Omental fat pad (tissue), 4 donors: ENCODE measurements around the gene MSL2. TPM values are rescaled to one million over a fixed set of nuclear protein-coding genes. Genes with fewer than 3 reads are reported as not detected.
"Not testable (repeated sequence)": the region's sequence is repeated elsewhere in the genome, so short reads cannot be mapped to it uniquely, and the experiment has no call there.

Source experiments
- ATAC-seq: fragments of 150-250 bp; one replicate; pipeline ENCODE4 v1.9.1; 2016; ENCODE audit warnings: mild to moderate bottlenecking, moderate library complexity; ENCODE audit not compliant: low FRiP score
- DNase-seq: peaks from one replicate; pipeline ENCODE4 v3.0.0-alpha.2; 2019; ENCODE audit warnings: low spot score
- total RNA-seq, 4 donors: library from RNA; depleted of rRNA; stranded (reverse); fragments of >200 nt; gene quantifications; one replicate each; pipeline ENCODE4 v1.1.0, GENCODE V29; 2016
- TF ChIP-seq, protein P1 (sequence below), 3 donors: fragments of 450-650 bp; IDR thresholded peaks; one replicate each; pipeline ENCODE4 v1.5.1; 2016 to 2017; ENCODE audit warnings: antibody characterized with exemption in 3 of 3, mild to moderate bottlenecking in 3 of 3, moderate library complexity in 2 of 3

Gene MSL2
- total RNA-seq, 4 donors from 2014 or later: 17.7 to 35.3 (median 30.0) TPM

DNA sequence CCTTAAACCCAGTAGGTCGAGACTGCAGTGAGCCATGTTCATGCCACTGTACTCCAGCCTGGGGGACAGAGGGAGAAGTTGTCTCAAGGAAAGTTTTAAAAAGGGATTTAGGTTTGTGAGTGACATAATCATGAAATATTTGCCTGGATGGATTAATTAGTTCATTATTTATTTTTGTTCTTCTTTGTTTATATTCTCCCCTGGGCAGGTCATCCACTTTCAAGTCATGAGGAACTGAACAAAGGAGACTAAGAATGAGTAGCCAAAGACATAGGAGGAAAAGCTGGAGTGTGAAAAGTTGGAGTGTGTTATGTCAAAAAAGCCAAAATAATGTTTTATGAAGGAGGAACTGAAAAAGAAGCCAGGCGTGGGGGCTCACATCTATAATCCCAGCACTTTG is 36.3 kb upstream of the MSL2 start:
- TF ChIP-seq, protein P1, sequence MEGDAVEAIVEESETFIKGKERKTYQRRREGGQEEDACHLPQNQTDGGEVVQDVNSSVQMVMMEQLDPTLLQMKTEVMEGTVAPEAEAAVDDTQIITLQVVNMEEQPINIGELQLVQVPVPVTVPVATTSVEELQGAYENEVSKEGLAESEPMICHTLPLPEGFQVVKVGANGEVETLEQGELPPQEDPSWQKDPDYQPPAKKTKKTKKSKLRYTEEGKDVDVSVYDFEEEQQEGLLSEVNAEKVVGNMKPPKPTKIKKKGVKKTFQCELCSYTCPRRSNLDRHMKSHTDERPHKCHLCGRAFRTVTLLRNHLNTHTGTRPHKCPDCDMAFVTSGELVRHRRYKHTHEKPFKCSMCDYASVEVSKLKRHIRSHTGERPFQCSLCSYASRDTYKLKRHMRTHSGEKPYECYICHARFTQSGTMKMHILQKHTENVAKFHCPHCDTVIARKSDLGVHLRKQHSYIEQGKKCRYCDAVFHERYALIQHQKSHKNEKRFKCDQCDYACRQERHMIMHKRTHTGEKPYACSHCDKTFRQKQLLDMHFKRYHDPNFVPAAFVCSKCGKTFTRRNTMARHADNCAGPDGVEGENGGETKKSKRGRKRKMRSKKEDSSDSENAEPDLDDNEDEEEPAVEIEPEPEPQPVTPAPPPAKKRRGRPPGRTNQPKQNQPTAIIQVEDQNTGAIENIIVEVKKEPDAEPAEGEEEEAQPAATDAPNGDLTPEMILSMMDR (IDR thresholded peaks at IDR 0.05): no peak
- DNase-seq (no peak), ATAC-seq (no peak)

DNA sequence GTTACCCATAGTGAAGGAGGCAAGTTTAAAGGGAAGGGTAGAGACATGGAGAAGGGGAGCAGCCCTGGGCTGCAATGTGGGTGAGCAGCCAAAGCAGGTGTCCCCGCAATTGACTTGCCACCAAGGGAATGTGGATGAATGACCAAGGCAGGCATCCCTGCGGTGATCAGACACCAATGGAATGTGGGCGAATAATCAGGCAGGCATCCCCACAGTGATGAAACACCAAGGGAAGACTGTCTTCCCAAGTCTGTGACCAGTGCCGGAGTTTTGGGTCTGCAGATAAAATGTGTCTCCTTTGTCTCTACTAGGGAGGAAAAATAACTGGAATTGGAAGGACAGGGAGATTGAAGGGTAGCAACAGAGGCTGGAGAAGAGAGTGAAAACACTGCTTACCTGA is 26.6 kb upstream of the MSL2 start:
- ATAC-seq, DNase-seq: not testable (repeated sequence)

DNA sequence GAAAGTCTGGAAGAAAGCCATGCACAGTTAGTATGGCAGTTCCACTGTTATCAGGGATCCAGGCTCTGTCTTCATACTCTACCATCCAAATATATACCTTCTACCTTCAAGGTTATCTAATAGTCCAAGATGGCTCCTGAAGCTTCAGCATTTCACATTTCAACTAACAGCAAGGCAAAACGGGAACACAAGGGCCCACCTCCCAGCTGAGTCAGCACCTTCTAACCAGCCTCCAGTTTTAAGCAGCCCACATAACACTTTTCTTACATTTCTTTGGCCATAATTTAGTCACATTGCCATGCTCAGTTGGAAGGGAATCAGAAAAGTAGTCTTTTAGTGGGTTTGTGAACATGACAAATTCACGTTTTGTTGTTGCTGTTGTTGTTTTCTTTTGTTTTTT is 15.4 kb upstream of the MSL2 start:
- TF ChIP-seq, protein P1 (IDR thresholded peaks at IDR 0.05): no peak
- ATAC-seq (no peak), DNase-seq (no peak)

DNA sequence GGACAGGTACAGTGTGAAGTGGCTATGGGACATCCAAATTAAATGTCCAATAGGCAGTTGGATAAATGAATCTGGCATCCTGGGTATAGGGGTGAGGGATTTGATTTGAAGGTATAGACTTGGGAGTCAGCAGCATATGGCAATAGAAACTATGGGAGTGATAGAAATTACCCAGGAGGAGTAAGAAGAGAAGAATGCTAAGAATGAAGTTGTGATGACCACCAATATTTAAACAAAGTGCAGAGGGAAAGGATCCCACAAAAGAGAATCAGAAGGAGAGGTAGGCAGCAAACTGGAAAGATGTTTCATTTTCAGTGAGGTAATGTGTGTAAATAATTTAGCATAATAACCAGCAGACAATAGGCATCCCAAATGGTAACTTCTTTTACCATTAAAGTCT is 13.8 kb upstream of the MSL2 start:
- TF ChIP-seq, protein P1 (IDR thresholded peaks at IDR 0.05): no peak
- DNase-seq: no peak
- no peak for ATAC-seq

DNA sequence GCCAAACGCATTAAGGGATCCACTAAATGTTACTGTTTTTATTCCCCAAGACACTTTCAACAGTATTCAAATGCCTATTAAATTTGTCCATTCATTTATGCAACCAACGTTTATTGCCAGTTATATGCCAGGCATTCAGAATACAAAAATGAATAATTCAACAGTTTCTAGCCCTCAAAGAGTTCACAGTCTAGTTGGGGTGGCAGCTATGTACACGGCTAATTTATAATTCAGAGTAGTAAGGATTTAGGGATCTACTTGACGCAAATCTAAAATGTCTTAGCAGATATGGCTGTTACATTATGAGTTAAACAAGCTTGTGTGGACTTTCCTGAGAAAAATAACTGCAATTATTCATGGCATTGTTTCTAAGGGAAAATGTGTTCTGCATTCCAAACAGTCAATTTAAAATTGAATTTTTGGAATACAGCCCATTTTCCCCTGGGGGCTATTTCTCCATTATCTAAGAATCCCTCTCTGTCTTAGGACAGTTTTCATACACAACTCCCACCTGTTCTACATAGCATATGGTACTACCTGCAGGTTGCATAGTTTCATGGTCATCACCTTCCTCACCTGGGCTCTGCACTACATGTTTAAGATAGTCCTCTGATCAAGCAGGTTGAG is 11.5 kb upstream of the MSL2 start:
- no peak for ATAC-seq
- no peak for DNase-seq
- TF ChIP-seq, protein P1 (IDR thresholded peaks at IDR 0.05): no peak

DNA sequence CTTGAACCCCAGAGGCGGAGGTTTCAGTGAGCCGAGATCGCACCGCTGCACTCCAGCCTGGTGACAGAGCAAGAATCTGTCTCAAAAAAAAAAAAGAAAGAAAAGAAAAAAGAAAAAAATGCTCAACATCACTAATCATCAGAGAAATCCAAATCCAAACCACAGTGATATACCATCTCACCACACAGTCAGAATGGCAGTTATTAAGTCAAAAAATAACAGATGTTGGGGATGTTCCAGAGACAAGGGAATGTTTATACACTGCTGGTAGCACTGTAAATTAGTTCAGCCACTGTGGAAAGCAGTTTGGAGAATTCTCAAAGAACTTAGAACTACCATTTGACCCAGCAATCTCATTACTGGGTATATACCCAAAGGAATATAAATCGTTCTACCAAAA is 3.1 kb upstream of the MSL2 start:
- not testable (repeated sequence) for ATAC-seq, DNase-seq

DNA sequence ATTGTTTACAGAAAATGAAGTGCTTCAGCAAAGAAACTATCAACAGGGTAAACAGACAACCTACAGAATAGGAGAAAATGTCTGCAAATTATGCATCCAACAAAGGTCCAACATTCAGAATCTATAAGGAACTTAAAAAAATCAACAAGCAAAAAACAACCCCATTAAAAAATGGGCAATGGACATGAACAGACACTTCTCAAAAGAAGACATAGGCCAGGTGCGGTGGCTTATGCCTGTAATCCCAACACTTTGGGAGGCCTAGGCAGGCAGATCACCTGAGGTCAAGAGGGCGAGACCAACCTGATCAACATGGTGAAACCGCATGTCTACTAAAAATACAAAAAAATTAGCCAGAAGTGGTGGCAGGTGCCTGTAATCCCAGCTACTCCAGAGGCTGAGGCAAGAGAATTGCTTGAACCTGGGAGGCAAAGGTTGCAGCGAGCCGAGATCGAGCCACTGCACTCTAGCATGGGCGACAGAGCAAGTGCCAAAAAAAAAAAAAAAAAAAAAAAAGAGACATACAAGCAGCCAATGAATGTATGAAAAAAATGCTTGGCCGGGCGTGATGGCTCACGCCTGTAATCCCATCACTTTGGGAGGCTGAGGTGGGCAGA is 2.4 kb upstream of the MSL2 start:
- DNase-seq, ATAC-seq: not testable (repeated sequence)

DNA sequence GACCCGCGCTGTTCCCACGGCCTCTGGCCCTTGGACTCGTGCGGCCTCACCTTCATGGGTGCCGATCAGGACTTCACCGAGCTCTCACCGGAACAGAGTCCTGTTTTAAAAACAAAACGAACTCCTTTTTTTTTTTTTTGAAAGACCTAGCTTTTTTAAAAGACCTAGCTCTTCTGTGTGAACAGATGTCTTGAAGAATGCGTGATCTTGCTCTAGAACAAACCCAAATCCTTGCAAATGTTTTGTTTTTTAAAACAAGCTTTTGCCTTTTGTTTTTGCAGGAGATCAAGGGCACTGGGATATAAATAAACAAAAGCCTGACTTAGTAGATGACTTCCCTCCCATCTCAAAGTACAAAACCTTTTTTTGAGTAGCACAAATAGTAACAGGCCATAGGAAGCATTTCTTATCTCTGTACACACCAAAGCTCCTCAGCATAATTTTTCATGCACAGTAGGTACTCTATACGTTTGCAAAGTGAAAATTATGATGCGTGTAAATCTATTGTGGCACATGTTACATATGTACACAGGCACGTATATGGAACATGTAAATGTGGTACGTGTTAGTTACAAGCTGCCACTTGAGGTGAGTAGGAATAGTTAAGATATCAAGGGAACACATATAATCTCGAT is 1.1 kb upstream of the MSL2 start:
- ATAC-seq (peak; percentile 7), DNase-seq (no peak)
- TF ChIP-seq, protein P1 (IDR thresholded peaks at IDR 0.05): no peak
